ES-I3 (cell line): ENCODE data around the gene CNTFR.

Experiments
- H3K36me3 ChIP-seq: 2 replicates; pipeline ENCODE4 v1.6.1; 2013; ENCODE audit warnings: mild to moderate bottlenecking, low read length, control low read depth, moderate library complexity; ENCODE audit not compliant: insufficient read depth
- H3K4me1 ChIP-seq: 2 replicates; pipeline ENCODE4 v1.6.1; 2013; ENCODE audit warnings: mild to moderate bottlenecking, control low read depth, low read length; ENCODE audit not compliant: insufficient read depth
- H3K9ac ChIP-seq: 2 replicates; pipeline ENCODE4 v1.6.1; 2013; ENCODE audit warnings: low read depth, mild to moderate bottlenecking, low read length, moderate library complexity
- H3K9me3 ChIP-seq: 2 replicates; pipeline ENCODE4 v1.6.1; 2013; ENCODE audit warnings: mild to moderate bottlenecking, low read length, moderate library complexity; ENCODE audit not compliant: control insufficient read depth, insufficient read depth

Gene CNTFR

DNA sequence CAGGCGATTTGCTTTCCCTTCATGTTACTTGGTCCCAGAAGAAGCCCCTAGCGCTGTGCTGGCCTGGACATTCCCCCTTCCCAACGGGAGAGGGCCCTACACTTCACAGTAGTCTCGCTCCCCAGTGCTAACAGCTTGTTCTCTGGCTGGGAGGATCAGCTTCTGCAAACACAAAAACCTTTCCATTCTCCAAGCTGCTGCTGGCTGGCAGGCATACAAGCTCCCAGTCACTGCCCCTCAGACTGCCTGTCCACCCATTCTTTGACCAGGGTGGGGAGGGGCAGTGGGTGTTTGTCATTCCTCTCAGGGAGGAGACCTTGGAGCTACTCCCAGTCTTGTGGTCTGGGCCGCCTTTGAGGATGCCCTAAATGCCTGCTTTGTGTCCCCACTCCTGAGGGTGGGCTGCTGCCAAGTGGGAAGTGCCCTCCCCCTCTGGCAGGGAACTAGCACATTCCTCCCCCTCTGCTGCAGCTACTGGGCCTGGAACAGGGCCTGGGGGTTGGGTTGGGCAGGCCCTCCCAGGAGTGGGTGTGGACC is 87.6 kb downstream of the CNTFR start:
- Histone ChIP-seq H3K9ac (no peak overlapping the region), H3K9me3 (no peaks in the 10 kb centered on the region), H3K4me1 (no peaks in the 10 kb centered on the region), H3K36me3 (no peaks in the 10 kb centered on the region)
